ENCODE measurements around the gene TADA2B.
"Not testable (repeated sequence)": the region's sequence is repeated elsewhere in the genome, so short reads cannot be mapped to it uniquely, and the experiment has no call there.

TADA2B gene

GRCh38 chr4:7086384-7086783 lies 43.2 kb downstream of the TADA2B start:
- peak; percentile 34 for FAIRE-seq

DNA sequence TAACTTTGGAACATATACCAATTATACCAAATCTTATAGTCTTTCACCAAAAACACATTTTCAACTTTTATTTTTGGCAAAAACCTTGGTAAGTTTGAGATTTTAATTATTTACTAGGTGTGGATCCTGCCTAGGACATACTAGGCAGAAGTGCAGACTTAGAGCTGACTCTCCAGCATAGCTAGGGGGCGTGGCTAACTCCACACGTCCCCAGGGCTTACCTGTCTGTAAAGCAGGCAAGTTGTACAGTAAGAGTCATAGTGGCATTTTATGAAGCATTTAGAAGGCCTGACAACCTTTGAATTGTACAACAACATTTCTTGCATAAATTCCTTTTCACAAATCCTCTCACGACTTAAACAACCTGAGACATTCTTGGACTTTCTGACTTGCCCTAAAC lies 43.9 kb downstream of the TADA2B start:
- no peak for FAIRE-seq

DNA sequence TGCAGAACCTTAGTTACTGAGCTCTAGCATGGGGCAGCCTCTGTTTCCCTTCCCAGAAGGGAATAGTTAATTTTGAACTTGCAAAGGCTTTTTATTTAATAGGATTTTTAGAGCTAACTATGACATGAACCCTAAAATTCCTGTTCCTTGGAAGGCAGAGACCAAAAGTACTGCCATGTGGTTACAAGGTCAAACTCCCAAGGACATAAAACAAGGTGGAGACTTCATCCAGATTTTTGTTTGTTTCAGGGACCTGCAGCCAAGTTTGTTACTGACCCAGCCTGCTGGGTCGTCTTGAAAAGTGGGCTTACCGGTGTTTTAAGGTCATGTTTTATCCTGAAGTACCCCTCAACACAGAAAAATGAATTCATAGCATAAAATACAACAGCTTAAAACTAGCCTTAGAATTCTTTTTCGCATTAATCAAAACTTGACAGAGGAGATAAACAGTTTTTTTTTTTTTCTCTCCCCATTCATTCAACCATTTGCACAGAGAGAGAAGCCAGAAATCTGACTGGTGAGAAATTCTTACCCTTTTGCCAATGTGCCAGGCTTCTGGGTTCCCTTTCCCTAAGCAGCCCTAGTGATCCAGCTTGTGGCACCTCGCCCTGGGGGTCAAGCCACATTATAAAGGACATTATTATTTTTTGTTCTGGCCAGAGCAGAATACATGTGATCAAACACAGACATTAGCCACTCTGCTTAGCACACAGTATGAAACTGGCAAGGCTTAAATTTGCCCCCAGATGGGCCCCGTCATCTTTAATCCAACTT lies 46.2 kb downstream of the TADA2B start:
- no peak for FAIRE-seq

DNA sequence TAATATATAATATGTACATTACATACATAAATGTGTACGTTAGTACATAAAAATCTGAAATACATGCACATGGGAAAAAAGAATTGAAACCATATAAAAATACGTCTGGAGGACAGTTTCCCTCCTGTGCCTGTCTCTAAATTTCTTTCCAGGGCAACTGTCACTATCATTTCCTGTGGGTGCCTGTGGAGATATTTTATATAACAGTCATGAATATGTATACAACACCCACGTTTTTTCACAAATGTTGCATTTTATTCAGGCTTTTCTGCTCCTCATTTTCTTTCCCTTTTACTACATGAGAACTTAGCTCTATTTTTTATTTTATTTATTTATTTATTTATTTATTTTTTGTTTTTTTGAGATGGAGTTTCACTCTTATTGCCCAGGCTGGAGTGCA lies 48.9 kb downstream of the TADA2B start:
- FAIRE-seq, result no peak

GRCh38 chr4:7094916-7095315 lies 51.7 kb downstream of the TADA2B start:
- no peak for FAIRE-seq

- no peak for FAIRE-seq
Observed at GRCh38 chr4:7095611-7096155, 52.5 kb downstream of the TADA2B start.

DNA sequence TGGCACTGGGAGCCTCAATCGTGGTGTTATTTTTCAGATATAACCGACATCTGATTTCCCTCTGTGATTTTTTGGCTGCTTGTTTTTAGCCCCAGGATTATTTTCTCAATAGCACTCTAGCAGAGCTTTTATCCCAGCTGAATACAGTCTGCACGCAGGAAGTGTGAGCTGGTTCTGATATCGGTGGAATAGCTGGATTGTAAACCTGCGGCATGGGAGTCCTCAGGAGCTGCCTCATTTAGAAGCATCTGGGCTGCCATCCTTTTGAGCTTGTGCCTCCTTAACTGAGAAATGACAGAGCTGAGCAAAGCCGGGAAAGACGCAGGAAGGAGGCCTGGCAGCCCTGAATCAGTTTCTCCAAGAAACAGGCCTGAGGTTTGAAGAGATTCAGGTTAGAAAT lies 53.1 kb downstream of the TADA2B start:
- FAIRE-seq, result no peak

DNA sequence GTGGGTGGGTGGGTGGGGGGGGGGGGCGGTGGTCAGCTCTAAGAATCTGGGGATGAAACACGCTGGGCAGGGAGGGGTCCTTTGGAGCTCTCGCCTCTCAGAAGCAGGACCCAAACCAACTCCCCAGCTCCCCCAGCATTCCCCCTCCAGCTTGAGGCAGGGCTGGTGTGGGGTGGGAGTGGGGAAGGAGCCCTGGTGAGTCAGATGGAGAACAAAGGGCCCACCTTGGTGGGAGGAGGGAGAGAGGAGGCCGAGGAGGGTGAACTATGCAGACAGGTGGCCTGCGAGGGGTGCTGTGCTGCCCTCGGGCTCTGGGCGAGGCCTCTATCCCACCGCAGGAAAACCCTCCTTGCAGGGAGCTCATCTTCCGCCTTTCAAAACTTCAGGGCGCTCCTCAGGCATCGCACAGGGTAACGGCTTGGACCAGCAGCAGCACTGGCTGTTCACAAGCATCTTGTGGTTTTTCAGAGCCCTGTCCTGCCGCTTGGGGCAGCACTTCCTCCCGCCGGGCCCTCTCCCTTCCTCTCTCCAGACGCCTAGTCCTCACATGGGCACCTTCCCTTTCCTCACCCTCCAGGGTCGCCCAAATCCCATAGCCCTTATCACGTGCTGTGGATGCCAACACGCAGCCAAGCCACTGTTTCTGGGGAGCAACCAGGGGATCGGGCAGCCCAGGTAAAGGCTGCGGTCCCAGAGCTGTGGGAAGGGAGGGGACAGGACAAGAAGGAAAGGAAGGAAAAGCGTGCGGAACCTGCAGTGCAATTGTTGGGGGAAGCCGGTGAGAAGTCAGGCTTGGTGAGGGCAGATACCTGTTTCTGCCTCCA lies 58.7 kb downstream of the TADA2B start:
- FAIRE-seq, result peak; percentile 8

GRCh38 chr4:7102516-7102909 lies 59.3 kb downstream of the TADA2B start:
- not testable (repeated sequence) for FAIRE-seq

DNA sequence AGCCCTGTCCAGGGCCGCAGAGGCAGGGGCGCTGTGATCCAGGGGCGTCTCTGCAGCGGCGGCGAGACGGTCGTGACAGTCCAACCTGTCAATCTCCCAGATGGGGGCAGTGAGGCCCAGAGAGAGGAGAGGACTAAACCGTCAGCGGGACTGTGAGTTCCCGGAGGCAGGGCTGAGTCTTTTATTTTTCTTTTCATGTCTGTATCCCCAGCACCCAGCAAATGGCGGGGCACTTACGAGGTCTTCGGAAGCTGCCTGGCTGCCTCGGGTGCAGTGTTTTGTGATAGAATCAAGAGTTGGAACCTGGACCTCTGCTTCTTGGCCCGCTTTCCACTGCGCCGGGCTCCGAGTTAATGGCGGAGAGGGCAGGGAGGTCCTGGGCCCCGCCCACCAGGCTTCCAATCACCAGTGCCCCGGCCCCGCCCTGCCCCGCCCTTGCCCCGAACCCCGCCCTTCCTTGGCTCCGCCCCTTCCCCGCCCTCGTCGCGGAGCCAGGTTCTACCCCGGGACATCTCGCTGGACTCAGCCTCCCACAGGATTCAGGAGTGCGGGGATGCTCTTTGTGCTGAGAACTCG lies 59.9 kb downstream of the TADA2B start:
- no peak for FAIRE-seq

- no peak for FAIRE-seq
Observed at GRCh38 chr4:7103607-7104365, 60.6 kb downstream of the TADA2B start.

GRCh38 chr4:7104366-7105031 lies 61.3 kb downstream of the TADA2B start:
- no peak for FAIRE-seq

GRCh38 chr4:7105276-7105675 lies 62.1 kb downstream of the TADA2B start:
- no peak for FAIRE-seq

DNA sequence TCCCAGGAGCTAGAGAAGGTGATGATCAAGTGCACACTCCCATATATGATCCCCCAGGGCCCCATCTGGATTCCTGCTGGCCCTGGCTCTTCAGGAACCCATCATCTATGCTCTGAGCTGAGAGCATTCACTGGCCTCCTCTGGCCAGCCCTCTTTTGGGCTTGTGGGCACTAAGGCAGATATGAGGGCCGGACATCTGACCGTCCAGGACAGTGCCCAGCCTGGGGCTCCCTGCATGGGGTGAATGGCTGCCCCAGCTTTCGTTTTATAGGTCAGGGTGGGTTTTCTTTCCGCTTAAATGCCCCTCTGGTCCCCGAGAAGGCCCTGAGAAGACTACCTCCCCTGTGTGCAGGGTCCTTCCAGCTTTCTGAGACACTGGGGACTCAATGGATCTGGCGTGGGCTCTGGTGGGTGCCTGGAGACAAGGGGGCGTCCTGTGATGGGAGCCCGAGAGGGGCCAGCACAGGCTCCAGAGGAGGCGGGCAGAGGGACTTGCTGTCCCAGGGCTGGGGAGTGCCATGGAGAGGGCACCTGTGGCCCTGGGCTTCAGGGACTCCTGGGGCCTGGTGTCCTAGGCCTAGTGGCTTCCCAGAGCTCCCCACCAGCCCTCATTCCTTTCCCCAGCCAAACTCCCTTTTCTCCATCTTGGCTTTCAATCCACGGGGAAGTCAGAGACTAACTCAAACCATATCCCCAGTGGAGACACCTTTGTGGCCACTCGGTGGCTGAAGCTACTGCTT lies 64.2 kb downstream of the TADA2B start:
- FAIRE-seq, result no peak

All from G401.6 (cell line).